ENCODE data around the gene ZNF236. TPM values are rescaled to one million over a fixed set of nuclear protein-coding genes. Genes with fewer than 3 reads are reported as not detected.
A peak's percentile ranks its signal among the peaks of the same experiment; 100 is the strongest.

Gene ZNF236
- total and polyA plus RNA-seq, 10 of the 15 experiments (the other 5 are each of a cell fraction or from before 2014, with no cell fraction given) = 1.0 to 14.4 (median 5.9) TPM

- no peak for TF ChIP-seq REST (IDR thresholded peaks at IDR 0.05; ENCODE audit: low read depth, low read length)
These were observed 70.5 kb downstream of the ZNF236 start (continued) for GRCh38 chr18:76892832-76893231.

GRCh38 chr18:76894566-76895346 is 72.4 kb downstream of the ZNF236 start:
- no peak for ATAC-seq
- intact Hi-C loops (cut with micrococcal nuclease; ENCODE audit: unreplicated experiment) (no loop called here), in situ Hi-C loops (cut with MboI) (no loop called here)
- ChIA-PET RAD21 (ENCODE audit: unreplicated experiment) (interaction anchor here (1.3 kb wide), 1 partner anchor 91 kb away, joined by 3 read pairs; no protein-coding TSS in a partner anchor), SMC1A (ENCODE audit: uncharacterized antibody, unreplicated experiment) (no interaction called here), CTCF (interaction anchor here (1.3 kb wide), 1 partner anchor 92 kb away, joined by 5 read pairs; no protein-coding TSS in a partner anchor), POLR2A (no interaction called here)
- Histone ChIP-seq H3K27ac (ENCODE audit: control insufficient read depth, insufficient read depth) (no peak overlapping the region), H3K9me3 (replicated peaks; ENCODE audit: control insufficient read depth, insufficient read depth, low read length) (no peaks in the 10 kb centered on the region; the same call in 2 of the 3 replicates), H3K79me2 (ENCODE audit: control insufficient read depth, insufficient read depth, low read length) (no peaks in the 10 kb centered on the region), H3K36me3 (ENCODE audit: control insufficient read depth in 2 of 2, insufficient read depth in 2 of 2, low read length in 1 of 2) (peaks cover 29 to 34% of the 10 kb centered on the region in 2 experiments), H3K4me3 (no peak overlapping the region), H3K27me3 (replicated peaks in 1 of 2; ENCODE audit: control insufficient read depth in 2 of 2, insufficient read depth in 2 of 2, low read length in 1 of 2) (no peaks in the 10 kb centered on the region), H3K4me1 (ENCODE audit: control insufficient read depth, insufficient read depth, low read length) (no peaks in the 10 kb centered on the region), H3K4me2 (ENCODE audit: control insufficient read depth, insufficient read depth) (no peak overlapping the region), H2AFZ (ENCODE audit: control insufficient read depth, low read depth, low read length) (no peak overlapping the region), H3K9ac (ENCODE audit: control insufficient read depth, insufficient read depth, low read length) (no peak overlapping the region), H4K20me1 (ENCODE audit: control insufficient read depth, insufficient read depth) (no peaks in the 10 kb centered on the region)
- 98% methylated on average over 37 of the region's 37 CpGs for WGBS (ENCODE audit: insufficient coverage, insufficient replicate concordance, low lambda C conversion rate, missing lambda C conversion rate)
- FAIRE-seq = no peak
- no TSS peak for BruUV-seq (replicated peaks)
- TF ChIP-seq ATF2 (IDR thresholded peaks at IDR 0.05; ENCODE audit: low read length) (no peak), SRF (IDR thresholded peaks at IDR 0.05; ENCODE audit: low read depth in 2 of 2, low read length in 2 of 2) (0 out of 4 replicates have a peak, but pooled peaks of 1 of the 2 experiments have one; percentile 22), FOXM1 (IDR thresholded peaks at IDR 0.05; ENCODE audit: low read depth, low read length) (no peak)
- DNase-seq (ENCODE audit: low read depth, low spot score) = no peak
